AG08396 (cell line): ENCODE data around the gene FUT7.

Experiments used
- DNase-seq: peaks from one replicate; pipeline ENCODE4 v3.0.0; 2012; ENCODE audit warnings: low spot score, mixed read lengths

The FUT7 gene

GRCh38 chr9:137049544-137050449 is 17.9 kb upstream of the FUT7 start:
- DNase-seq: peak; percentile 78

GRCh38 chr9:137048655-137049543 is 17.0 kb upstream of the FUT7 start:
- DNase-seq: no peak

GRCh38 chr9:137046088-137046787 is 14.3 kb upstream of the FUT7 start, which contains the start of gene NPDC1:
Gene NPDC1, minus strand, starts transcription at chr9:137046177. Its CDS starts 188 bp downstream, at chr9:137045989.
- peak; percentile 94 for DNase-seq

- peak; percentile 75 for DNase-seq
These were observed 13.6 kb upstream of the FUT7 start for GRCh38 chr9:137045294-137046087.

GRCh38 chr9:137044502-137045177 is 12.8 kb upstream of the FUT7 start:
- no peak for DNase-seq

- no peak for DNase-seq
These were observed 12.1 kb upstream of the FUT7 start for GRCh38 chr9:137044037-137044436.

GRCh38 chr9:137042751-137043727 is 11.2 kb upstream of the FUT7 start:
- no peak for DNase-seq

- no peak for DNase-seq
These were observed 9.2 kb upstream of the FUT7 start for GRCh38 chr9:137041124-137041523.

- no peak for DNase-seq
These were observed 8.7 kb upstream of the FUT7 start for GRCh38 chr9:137040568-137040967.

GRCh38 chr9:137039611-137040366 is 7.9 kb upstream of the FUT7 start:
- no peak for DNase-seq

- no peak for DNase-seq
These were observed 7.0 kb upstream of the FUT7 start for GRCh38 chr9:137038916-137039315.

- no peak for DNase-seq
These were observed 5.6 kb upstream of the FUT7 start for GRCh38 chr9:137037483-137037882.

- DNase-seq: no peak
These were observed 5.1 kb upstream of the FUT7 start for GRCh38 chr9:137037035-137037434.

- DNase-seq: no peak
These were observed 4.0 kb upstream of the FUT7 start for GRCh38 chr9:137035937-137036336.

GRCh38 chr9:137035507-137035834 is 3.6 kb upstream of the FUT7 start:
- DNase-seq: no peak

GRCh38 chr9:137034709-137035506 is 3.0 kb upstream of the FUT7 start:
- DNase-seq: peak; percentile 92

- DNase-seq: no peak
These were observed 2.3 kb upstream of the FUT7 start for GRCh38 chr9:137034039-137034708.
